ENCODE data around the gene SESN1. TPM values are rescaled to one million over a fixed set of nuclear protein-coding genes. Genes with fewer than 3 reads are reported as not detected.

The SESN1 gene
- total RNA-seq, 1 experiment from 2014 or later: 17.5 TPM

DNA sequence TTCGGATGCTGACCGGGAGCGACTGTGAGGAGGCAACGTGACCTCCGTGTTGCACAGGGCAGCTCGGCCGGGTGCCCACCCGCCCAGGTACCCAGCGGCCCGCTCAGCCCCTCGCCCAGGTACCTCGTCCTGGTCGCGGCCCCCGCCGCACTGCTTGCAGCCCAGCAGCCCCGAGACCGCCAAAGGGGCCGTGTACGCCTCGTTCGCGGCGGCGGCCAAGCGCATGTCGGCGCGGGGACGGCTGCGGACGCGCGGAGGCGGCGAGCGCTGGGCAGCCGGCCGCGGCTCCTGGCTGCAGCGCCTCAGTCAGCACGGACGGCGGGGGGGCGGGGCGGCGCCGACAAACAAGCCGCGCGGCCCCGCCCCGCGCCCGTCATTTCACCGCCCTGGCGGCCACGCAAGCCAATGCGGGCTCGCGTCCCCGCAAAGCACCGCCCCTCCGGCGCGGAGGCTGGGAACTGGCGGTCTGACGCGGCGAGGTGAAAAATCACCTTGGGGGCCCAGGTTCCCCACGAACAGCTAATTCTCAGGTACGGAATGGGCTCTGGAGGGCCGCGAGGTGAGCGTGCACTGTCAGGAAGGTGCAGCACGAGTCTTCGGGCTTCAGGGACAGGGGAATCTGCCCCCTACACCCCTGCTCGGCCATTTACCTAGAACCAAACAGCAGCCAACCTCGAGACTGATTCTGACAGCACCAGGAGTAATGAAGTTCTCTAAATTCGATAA is 85.2 kb downstream of the SESN1 start:
- Histone ChIP-seq H4K91ac (ENCODE audit: insufficient read length, low read depth, low read length) (no peak overlapping the region), H4K20me1 (ENCODE audit: control insufficient read depth, insufficient read depth, insufficient read length) (no peaks in the 10 kb centered on the region), H3K79me1 (ENCODE audit: insufficient read depth, low read depth, low read length, poor library complexity, severe bottlenecking) (no peaks in the 10 kb centered on the region), H2BK120ac (ENCODE audit: low read depth, low read length, poor library complexity, severe bottlenecking) (no peak overlapping the region), H2BK12ac (ENCODE audit: insufficient read length, low read depth, low read length) (no peak overlapping the region), H2AK5ac (ENCODE audit: insufficient read length, low read length) (no peak overlapping the region), H3K23ac (ENCODE audit: insufficient read length, low read depth, low read length) (no peak overlapping the region), H2BK5ac (ENCODE audit: insufficient read length, low read length) (no peak overlapping the region), H3K9ac (ENCODE audit: extremely low read depth, insufficient read length, low read length) (peak overlapping the region; percentile 87), H3K4me1 (ENCODE audit: insufficient read depth, low read length) (no peaks in the 10 kb centered on the region), H3K56ac (ENCODE audit: insufficient read length, low read depth, low read length) (no peak overlapping the region), H3K14ac (ENCODE audit: insufficient read depth, low read length) (peak overlapping the region; percentile 76), H3K4me2 (ENCODE audit: insufficient read depth, insufficient read length, low read length) (peak overlapping the region; percentile 96), H4K5ac (ENCODE audit: insufficient read length, low read depth, low read length) (no peak overlapping the region), H3K27me3 (ENCODE audit: insufficient read depth, low read length) (no peaks in the 10 kb centered on the region), H3K4ac (ENCODE audit: low read depth, low read length) (no peak overlapping the region), H3T11ph (ENCODE audit: low read length) (no peak overlapping the region), H3K79me2 (ENCODE audit: insufficient read depth, low read length) (no peaks in the 10 kb centered on the region), H3K18ac (ENCODE audit: insufficient read length, low read depth, low read length) (peak overlapping the region; percentile 1), H2AFZ (ENCODE audit: low read length) (peak overlapping the region; percentile 70), H3K27ac (ENCODE audit: insufficient read length, low read depth, low read length) (no peak overlapping the region), H2BK15ac (ENCODE audit: low read depth, low read length) (no peak overlapping the region), H2BK20ac (ENCODE audit: low read depth, low read length, poor library complexity, severe bottlenecking) (no peak overlapping the region), H4K8ac (replicated peaks; ENCODE audit: insufficient read length, low read depth, low read length) (no peak overlapping the region), H3K9me3 (ENCODE audit: control insufficient read depth, low read depth, low read length) (no peaks in the 10 kb centered on the region), H3K23me2 (ENCODE audit: insufficient read length, low read depth, low read length, poor library complexity, severe bottlenecking) (peaks cover 4% of the 10 kb centered on the region)
- TF ChIP-seq, protein P1, sequence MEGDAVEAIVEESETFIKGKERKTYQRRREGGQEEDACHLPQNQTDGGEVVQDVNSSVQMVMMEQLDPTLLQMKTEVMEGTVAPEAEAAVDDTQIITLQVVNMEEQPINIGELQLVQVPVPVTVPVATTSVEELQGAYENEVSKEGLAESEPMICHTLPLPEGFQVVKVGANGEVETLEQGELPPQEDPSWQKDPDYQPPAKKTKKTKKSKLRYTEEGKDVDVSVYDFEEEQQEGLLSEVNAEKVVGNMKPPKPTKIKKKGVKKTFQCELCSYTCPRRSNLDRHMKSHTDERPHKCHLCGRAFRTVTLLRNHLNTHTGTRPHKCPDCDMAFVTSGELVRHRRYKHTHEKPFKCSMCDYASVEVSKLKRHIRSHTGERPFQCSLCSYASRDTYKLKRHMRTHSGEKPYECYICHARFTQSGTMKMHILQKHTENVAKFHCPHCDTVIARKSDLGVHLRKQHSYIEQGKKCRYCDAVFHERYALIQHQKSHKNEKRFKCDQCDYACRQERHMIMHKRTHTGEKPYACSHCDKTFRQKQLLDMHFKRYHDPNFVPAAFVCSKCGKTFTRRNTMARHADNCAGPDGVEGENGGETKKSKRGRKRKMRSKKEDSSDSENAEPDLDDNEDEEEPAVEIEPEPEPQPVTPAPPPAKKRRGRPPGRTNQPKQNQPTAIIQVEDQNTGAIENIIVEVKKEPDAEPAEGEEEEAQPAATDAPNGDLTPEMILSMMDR (conservative IDR thresholded peaks at IDR 0.05): no peak
- no CpG with 5 or more reads among the region's 80 CpGs for WGBS (ENCODE audit: extremely low coverage, insufficient read length, low lambda C conversion rate)
- peak overlapping the region; percentile 60 to 97 (median 62); a peak in 5 of 7 replicates for H3K27ac Mint-ChIP-seq
- peak; percentile 90 for DNase-seq
- no peaks in the 10 kb centered on the region for H3K27me3 Mint-ChIP-seq (ENCODE audit: low read depth)
- peak overlapping the region; percentile 86 to 95 for H3K4me3 Mint-ChIP-seq
- H3K9me3 Mint-ChIP-seq: no peaks in the 10 kb centered on the region
- peaks cover 28 to 29% of the 10 kb centered on the region in 2 experiments for H3K4me1 Mint-ChIP-seq
- H3K36me3 Mint-ChIP-seq (ENCODE audit: insufficient read depth in 1 of 3, low read depth in 3 of 3): no peaks in the 10 kb centered on the region

Measured in H9 (cell line).